ENCODE results near the gene TM9SF4. TPM values are rescaled to one million over a fixed set of nuclear protein-coding genes. Genes with fewer than 3 reads are reported as not detected.

TM9SF4 gene
- total and polyA plus RNA-seq, 4 donors = 18.4 to 46.6 (median 38.5) TPM

- peak overlapping the region; percentile 43 to 70 for H3K9ac ChIP-seq (ENCODE audit: insufficient read depth in 1 of 2, low read length in 2 of 2)
- peaks cover 14 to 25% (median 22%) of the 10 kb centered on the region in 4 donors for H3K36me3 ChIP-seq (ENCODE audit: control insufficient read depth in 4 of 4, insufficient read depth in 4 of 4, low read length in 4 of 4)
- TF ChIP-seq CTCF (IDR thresholded peaks at IDR 0.05; ENCODE audit: control extremely low read depth, extremely low read depth) = no peak
- H3K27ac ChIP-seq (ENCODE audit: low read depth in 1 of 2, low read length in 1 of 2) = peak overlapping the region; percentile 69 to 98
- DNase-seq (peak; percentile 39 to 79 (median 63)), ATAC-seq (ENCODE audit: insufficient read depth, low FRiP score) (no peak)
- no peaks in the 10 kb centered on the region for H3K27me3 ChIP-seq (ENCODE audit: control insufficient read depth in 3 of 3, insufficient read depth in 3 of 3, low read length in 2 of 3)
- 60 to 64% methylated on average over 11 of the region's 11 CpGs for WGBS, 2 donors
- peaks cover 11 to 47% (median 18%) of the 10 kb centered on the region in 5 donors for H3K4me1 ChIP-seq (ENCODE audit: control insufficient read depth in 5 of 5, insufficient read depth in 5 of 5, low read length in 5 of 5)
- no peaks in the 10 kb centered on the region for H3K9me3 ChIP-seq (ENCODE audit: control insufficient read depth in 4 of 4, insufficient read depth in 3 of 4, low read length in 3 of 4)
- no peak overlapping the region for H3K4me3 ChIP-seq
These were observed 94.1 kb downstream of the TM9SF4 start for GRCh38 chr20:32203356-32204204.

- TF ChIP-seq CTCF (IDR thresholded peaks at IDR 0.05; ENCODE audit: control extremely low read depth, extremely low read depth) = no peak
- no peak overlapping the region for H3K4me3 ChIP-seq
- H3K27ac ChIP-seq (ENCODE audit: low read depth in 1 of 2, low read length in 1 of 2) = peak overlapping the region; percentile 72 to 98
- peak overlapping the region; percentile 59 to 70 for H3K9ac ChIP-seq (ENCODE audit: insufficient read depth in 1 of 2, low read length in 2 of 2)
- DNase-seq = peak in 2 of 3 donors; percentile 55 to 74
- H3K4me1 ChIP-seq (ENCODE audit: control insufficient read depth in 5 of 5, insufficient read depth in 5 of 5, low read length in 5 of 5) = peaks cover 12 to 47% (median 18%) of the 10 kb centered on the region in 5 donors
- H3K27me3 ChIP-seq (ENCODE audit: control insufficient read depth in 3 of 3, insufficient read depth in 3 of 3, low read length in 2 of 3) = no peaks in the 10 kb centered on the region
- H3K36me3 ChIP-seq (ENCODE audit: control insufficient read depth in 4 of 4, insufficient read depth in 4 of 4, low read length in 4 of 4) = peaks cover 11 to 21% (median 17%) of the 10 kb centered on the region in 4 donors
- ATAC-seq (ENCODE audit: insufficient read depth, low FRiP score) = no peak
- H3K9me3 ChIP-seq (ENCODE audit: control insufficient read depth in 4 of 4, insufficient read depth in 3 of 4, low read length in 3 of 4) = no peaks in the 10 kb centered on the region
- 36 to 46% methylated on average over 4 of the region's 4 CpGs for WGBS, 2 donors
These were observed 94.9 kb downstream of the TM9SF4 start for GRCh38 chr20:32204205-32205109.

- H3K27me3 ChIP-seq (ENCODE audit: control insufficient read depth in 3 of 3, insufficient read depth in 3 of 3, low read length in 2 of 3) = no peaks in the 10 kb centered on the region
- DNase-seq = no peak
- H3K36me3 ChIP-seq (ENCODE audit: control insufficient read depth in 4 of 4, insufficient read depth in 4 of 4, low read length in 4 of 4) = peaks cover 5 to 18% (median 13%) of the 10 kb centered on the region in 4 donors
- no peak for ATAC-seq (ENCODE audit: insufficient read depth, low FRiP score)
- 24 to 42% methylated on average over 5 of the region's 5 CpGs for WGBS, 2 donors
- no peak overlapping the region for H3K4me3 ChIP-seq
- H3K27ac ChIP-seq (ENCODE audit: low read depth in 1 of 2, low read length in 1 of 2) = peak overlapping the region; percentile 72 to 98
- no peaks in the 10 kb centered on the region for H3K9me3 ChIP-seq (ENCODE audit: control insufficient read depth in 4 of 4, insufficient read depth in 3 of 4, low read length in 3 of 4)
- H3K9ac ChIP-seq (ENCODE audit: insufficient read depth in 1 of 2, low read length in 2 of 2) = peak overlapping the region; percentile 46 to 59
- no peak for TF ChIP-seq CTCF (IDR thresholded peaks at IDR 0.05; ENCODE audit: control extremely low read depth, extremely low read depth)
- H3K4me1 ChIP-seq (ENCODE audit: control insufficient read depth in 5 of 5, insufficient read depth in 5 of 5, low read length in 5 of 5) = peaks cover 12 to 47% (median 18%) of the 10 kb centered on the region in 5 donors
These were observed 95.8 kb downstream of the TM9SF4 start for GRCh38 chr20:32205110-32205842.
